Measurements from ENCODE around the gene ZNF791. TPM values are rescaled to one million over a fixed set of nuclear protein-coding genes. Genes with fewer than 3 reads are reported as not detected.

ZNF791 gene
- polyA plus RNA-seq, 3 donors: 5.2 to 8.2 (median 5.9) TPM

DNA sequence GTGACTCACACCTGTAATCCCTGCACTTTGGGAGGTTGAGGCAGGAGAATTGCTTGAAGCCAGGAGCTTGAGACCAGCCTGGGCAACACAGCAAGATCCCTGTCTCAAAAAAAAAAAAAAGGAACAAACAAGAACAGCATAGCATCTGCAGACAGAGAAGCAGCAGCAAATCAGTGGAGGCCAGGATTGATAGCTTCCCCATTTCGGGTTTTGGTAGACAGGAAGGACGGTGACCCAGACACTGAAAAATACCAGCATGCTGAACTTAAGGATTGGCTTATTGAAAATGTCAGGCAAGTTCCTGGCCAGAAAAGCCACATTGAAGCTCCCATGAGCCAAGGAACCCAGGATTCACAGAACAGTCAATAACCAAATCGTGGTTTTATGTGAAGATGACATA lies 3.1 kb upstream of the ZNF791 start:
- Histone ChIP-seq H3K4me3 (replicated peaks in 1 of 3; ENCODE audit: low read depth in 2 of 3, low read length in 3 of 3) (no peak overlapping the region), H3K4me2 (replicated peaks; ENCODE audit: extremely low read depth, low read length, poor library complexity, severe bottlenecking) (no peak overlapping the region), H3K27ac (ENCODE audit: low read depth in 1 of 2, low read length in 2 of 2) (peak overlapping the region in 1 of 2 donors; percentile 15), H3K4me1 (ENCODE audit: control insufficient read depth in 1 of 2, insufficient read depth in 2 of 2, low read length in 2 of 2) (peaks cover 21 to 23% of the 10 kb centered on the region in 2 donors), H4K20me1 (ENCODE audit: insufficient read depth, low read length) (peaks cover 13% of the 10 kb centered on the region), H3K36me3 (replicated peaks in 1 of 2; ENCODE audit: control insufficient read depth in 1 of 2, insufficient read depth in 2 of 2, low read length in 2 of 2) (peaks cover 14 to 33% of the 10 kb centered on the region in 2 donors), H3K27me3 (ENCODE audit: control insufficient read depth in 2 of 2, insufficient read depth in 2 of 2, low read length in 2 of 2) (no peaks in the 10 kb centered on the region), H3K9me3 (replicated peaks in 1 of 2; ENCODE audit: control insufficient read depth in 1 of 2, insufficient read depth in 1 of 2, low read length in 2 of 2) (no peaks in the 10 kb centered on the region), H2AFZ (ENCODE audit: insufficient read depth, low read depth, low read length, poor library complexity, severe bottlenecking) (no peak overlapping the region), H3K79me2 (ENCODE audit: insufficient read depth, low read length) (peaks cover 27% of the 10 kb centered on the region), H3K9ac (ENCODE audit: insufficient read depth, low read length, poor library complexity, severe bottlenecking) (no peak overlapping the region)
- 0% methylated on average over 2 of the region's 3 CpGs for WGBS (ENCODE audit: insufficient coverage)
- TF ChIP-seq, protein P1, sequence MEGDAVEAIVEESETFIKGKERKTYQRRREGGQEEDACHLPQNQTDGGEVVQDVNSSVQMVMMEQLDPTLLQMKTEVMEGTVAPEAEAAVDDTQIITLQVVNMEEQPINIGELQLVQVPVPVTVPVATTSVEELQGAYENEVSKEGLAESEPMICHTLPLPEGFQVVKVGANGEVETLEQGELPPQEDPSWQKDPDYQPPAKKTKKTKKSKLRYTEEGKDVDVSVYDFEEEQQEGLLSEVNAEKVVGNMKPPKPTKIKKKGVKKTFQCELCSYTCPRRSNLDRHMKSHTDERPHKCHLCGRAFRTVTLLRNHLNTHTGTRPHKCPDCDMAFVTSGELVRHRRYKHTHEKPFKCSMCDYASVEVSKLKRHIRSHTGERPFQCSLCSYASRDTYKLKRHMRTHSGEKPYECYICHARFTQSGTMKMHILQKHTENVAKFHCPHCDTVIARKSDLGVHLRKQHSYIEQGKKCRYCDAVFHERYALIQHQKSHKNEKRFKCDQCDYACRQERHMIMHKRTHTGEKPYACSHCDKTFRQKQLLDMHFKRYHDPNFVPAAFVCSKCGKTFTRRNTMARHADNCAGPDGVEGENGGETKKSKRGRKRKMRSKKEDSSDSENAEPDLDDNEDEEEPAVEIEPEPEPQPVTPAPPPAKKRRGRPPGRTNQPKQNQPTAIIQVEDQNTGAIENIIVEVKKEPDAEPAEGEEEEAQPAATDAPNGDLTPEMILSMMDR (IDR thresholded peaks at IDR 0.05): no peak
- Mint-ChIP-seq H3K27ac (peak overlapping the region in 4 of 7 donors; percentile 26 to 54 (median 40)), H3K36me3 (peaks cover 21 to 38% of the 10 kb centered on the region in 2 donors), H3K27me3 (ENCODE audit: low read depth in 3 of 3) (peaks cover 0 to under 1% (median 0%) of the 10 kb centered on the region in 3 donors), H3K4me1 (peaks cover 23% of the 10 kb centered on the region), H3K9me3 (peaks cover 0 to 3% (median 2%) of the 10 kb centered on the region in 7 donors), H3K4me3 (no peak overlapping the region)
- intact Hi-C loops (cut with micrococcal nuclease): no loop called here
- peak; percentile 12 to 49 (median 14) for DNase-seq

DNA sequence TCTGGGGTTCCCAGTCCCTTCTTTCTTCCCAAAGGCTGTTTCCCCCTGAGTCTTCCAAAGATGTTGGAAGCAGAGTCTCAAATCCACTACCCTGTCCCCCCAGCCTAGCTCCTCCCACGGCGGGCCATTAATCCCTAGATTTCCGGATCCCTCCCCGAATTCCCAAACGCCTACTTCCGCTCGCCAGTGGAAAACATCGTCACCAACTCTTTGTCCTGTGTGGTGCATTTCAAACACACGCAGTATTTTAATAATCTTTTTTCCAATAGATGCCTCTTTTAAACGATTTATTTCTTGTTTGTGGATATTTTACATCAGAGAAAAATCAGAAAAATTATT lies 610 bp downstream of the ZNF791 start:
- Histone ChIP-seq H3K4me3 (replicated peaks in 1 of 3; ENCODE audit: low read depth in 2 of 3, low read length in 3 of 3) (peak overlapping the region; percentile 92 to 98 (median 94)), H3K27me3 (ENCODE audit: control insufficient read depth in 2 of 2, insufficient read depth in 2 of 2, low read length in 2 of 2) (no peaks in the 10 kb centered on the region), H3K4me1 (ENCODE audit: control insufficient read depth in 1 of 2, insufficient read depth in 2 of 2, low read length in 2 of 2) (peaks cover 37 to 40% of the 10 kb centered on the region in 2 donors), H3K4me2 (replicated peaks; ENCODE audit: extremely low read depth, low read length, poor library complexity, severe bottlenecking) (peak overlapping the region; percentile 90), H3K36me3 (replicated peaks in 1 of 2; ENCODE audit: control insufficient read depth in 1 of 2, insufficient read depth in 2 of 2, low read length in 2 of 2) (peaks cover 6 to 21% of the 10 kb centered on the region in 2 donors), H3K27ac (ENCODE audit: low read depth in 1 of 2, low read length in 2 of 2) (peak overlapping the region; percentile 86 to 94), H2AFZ (ENCODE audit: insufficient read depth, low read depth, low read length, poor library complexity, severe bottlenecking) (peak overlapping the region; percentile 95), H3K9ac (ENCODE audit: insufficient read depth, low read length, poor library complexity, severe bottlenecking) (peak overlapping the region; percentile 93), H3K9me3 (replicated peaks in 1 of 2; ENCODE audit: control insufficient read depth in 1 of 2, insufficient read depth in 1 of 2, low read length in 2 of 2) (no peaks in the 10 kb centered on the region), H4K20me1 (ENCODE audit: insufficient read depth, low read length) (peaks cover 48% of the 10 kb centered on the region), H3K79me2 (ENCODE audit: insufficient read depth, low read length) (peaks cover 55% of the 10 kb centered on the region)
- peak overlapping the region; percentile 96 to 99 for H3K4me3 Mint-ChIP-seq
- TF ChIP-seq, protein P1 (IDR thresholded peaks at IDR 0.05): no peak
- peaks cover 0 to 3% (median 2%) of the 10 kb centered on the region in 7 donors for H3K9me3 Mint-ChIP-seq
- H3K27ac Mint-ChIP-seq: peak overlapping the region; percentile 96 to 100 (median 98)
- H3K36me3 Mint-ChIP-seq: peaks cover 30 to 47% of the 10 kb centered on the region in 2 donors
- intact Hi-C loops (cut with micrococcal nuclease): loop anchor here (5.0 to 10.0 kb wide), 3 partner anchors 53 to 57 kb away; partner anchors contain the start of genes MAN2B1 (in 2 of the 2), WDR83 (in 2 of the 2) and ZNF564 (in 1 of the 2)
- no peak for DNase-seq
- H3K27me3 Mint-ChIP-seq (ENCODE audit: low read depth in 3 of 3): peaks cover 4 to 6% (median 4%) of the 10 kb centered on the region in 3 donors
- H3K4me1 Mint-ChIP-seq: peaks cover 42% of the 10 kb centered on the region
- 0% methylated on average over 2 of the region's 10 CpGs for WGBS (ENCODE audit: insufficient coverage)
